HepG2 (cell line): ENCODE data around the gene SSC4D. TPM values are rescaled to one million over a fixed set of nuclear protein-coding genes. Genes with fewer than 3 reads are reported as not detected.

Experiments used
- BATF2 ChIP-seq: sonication (generic); formaldehyde crosslinking; IDR thresholded peaks from 2 replicates; pipeline ENCODE4 v1.8.0; 2022; ENCODE audit warnings: mild to moderate bottlenecking, missing genetic modification reagents, moderate library complexity
- BRCA1 ChIP-seq: sonication (generic); formaldehyde crosslinking; IDR thresholded peaks from 2 replicates; pipeline ENCODE4 v1.4.0; 2020; ENCODE audit warnings: missing genetic modification reagents
- EZH2 ChIP-seq: conservative IDR thresholded peaks from 2 replicates; pipeline ENCODE4 v1.6.1; 2012; ENCODE audit warnings: mild to moderate bottlenecking, low read depth, low read length, moderate library complexity
- FLYWCH1 ChIP-seq: sonication (generic); formaldehyde crosslinking; IDR thresholded peaks from 2 replicates; pipeline ENCODE4 v1.8.1; 2023; ENCODE audit warnings: mild to moderate bottlenecking, missing genetic modification reagents
- FOSL1 ChIP-seq: sonication (generic); formaldehyde crosslinking; IDR thresholded peaks from 2 replicates; pipeline ENCODE4 v1.9.0; 2021; ENCODE audit warnings: missing genetic modification reagents, borderline replicate concordance
- HNF1A ChIP-seq, 2 experiments: sonication (generic) in 1 of 2; formaldehyde crosslinking in 1 of 2; IDR thresholded peaks; 2 replicates each; pipeline versions ENCODE4 v1.4.0 to v1.6.1; 2016 to 2020; ENCODE audit warnings: borderline replicate concordance in 1 of 2, low read depth in 1 of 2, mild to moderate bottlenecking in 1 of 2, missing genetic modification reagents in 1 of 2
- JDP2 ChIP-seq: sonication (generic); formaldehyde crosslinking; IDR thresholded peaks from 2 replicates; pipeline ENCODE4 v1.8.1; 2022; ENCODE audit warnings: missing genetic modification reagents, borderline replicate concordance
- NAIF1 ChIP-seq: sonication (generic); formaldehyde crosslinking; IDR thresholded peaks from 2 replicates; pipeline ENCODE4 v1.5.0; 2020; ENCODE audit warnings: mild to moderate bottlenecking, missing genetic modification reagents, borderline replicate concordance
- PHF5A ChIP-seq: IDR thresholded peaks from one replicate; pipeline ENCODE4 v1.6.1; 2018; ENCODE audit warnings: low read depth, missing genetic modification reagents; ENCODE audit not compliant: unreplicated experiment
- SOX6 ChIP-seq, 2 experiments: fragments of 450-650 bp in 1 of 2; sonication (generic) in 1 of 2; formaldehyde crosslinking in 1 of 2; IDR thresholded peaks; 2 replicates each; pipeline versions ENCODE4 v1.4.0 to v1.6.1; 2017 to 2020; ENCODE audit warnings: antibody characterized with exemption in 1 of 2, mild to moderate bottlenecking in 1 of 2, missing genetic modification reagents in 1 of 2
- ZNF20 ChIP-seq: sonication (generic); formaldehyde crosslinking; IDR thresholded peaks from 2 replicates; pipeline ENCODE4 v1.4.0; 2020; ENCODE audit warnings: mild to moderate bottlenecking, moderate library complexity, missing genetic modification reagents
- ZNF317 ChIP-seq: sonication (generic); formaldehyde crosslinking; IDR thresholded peaks from 2 replicates; pipeline ENCODE4 v1.5.0; 2020; ENCODE audit warnings: mild to moderate bottlenecking, missing genetic modification reagents
- ZNF468 ChIP-seq: sonication (generic); formaldehyde crosslinking; IDR thresholded peaks from 2 replicates; pipeline ENCODE4 v1.8.0; 2022; ENCODE audit warnings: mild to moderate bottlenecking, moderate library complexity, missing genetic modification reagents
- ZNF530 ChIP-seq: sonication (generic); formaldehyde crosslinking; IDR thresholded peaks from 2 replicates; pipeline ENCODE4 v1.5.0; 2020; ENCODE audit warnings: low read depth, mild to moderate bottlenecking, missing genetic modification reagents
- ZNF597 ChIP-seq: sonication (generic); formaldehyde crosslinking; IDR thresholded peaks from 2 replicates; pipeline ENCODE4 v1.5.0; 2020; ENCODE audit warnings: missing genetic modification reagents
- polyA plus RNA-seq, 8 experiments: library from polyadenylated mRNA; depleted of rRNA in 3 of 8; stranded (reverse) in 7 of 8; unstranded in 1 of 8; fragments of >200 nt; fragmentation: Illumina TruSeq in 4 of 8; extraction: Trizol in 4 of 8; gene quantifications; 2 replicates each; pipeline versions ENCODE4 v1.2.1 to v1.2.3, GENCODE V29; 2011 to 2016; ENCODE audit warnings: low read depth in 4 of 8, missing spikeins in 1 of 8, mixed read lengths in 1 of 8; ENCODE audit not compliant: insufficient read depth in 1 of 8
- total RNA-seq, 5 experiments: library from RNA; depleted of rRNA; stranded (reverse); fragments of >200 nt; fragmentation: Illumina TruSeq; extraction: Trizol; gene quantifications; 2 replicates each; pipeline ENCODE4 v1.2.3, GENCODE V29; 2016; ENCODE audit warnings: low read depth in 1 of 5
- TF ChIP-seq, protein P1 (sequence below): sonication (generic); formaldehyde crosslinking; IDR thresholded peaks from 2 replicates; pipeline ENCODE4 v1.5.0; 2020; ENCODE audit warnings: mild to moderate bottlenecking, missing genetic modification reagents, moderate library complexity
- TF ChIP-seq, protein P2 (sequence below): sonication (generic); formaldehyde crosslinking; IDR thresholded peaks from 2 replicates; pipeline ENCODE4 v1.8.0; 2023; ENCODE audit warnings: mild to moderate bottlenecking, missing genetic modification reagents

Gene SSC4D
- total and polyA plus RNA-seq, 2 of the 13 experiments (the other 11 are each of a cell fraction or from before 2014, with no cell fraction given): 33.3 to 63.8 TPM

DNA sequence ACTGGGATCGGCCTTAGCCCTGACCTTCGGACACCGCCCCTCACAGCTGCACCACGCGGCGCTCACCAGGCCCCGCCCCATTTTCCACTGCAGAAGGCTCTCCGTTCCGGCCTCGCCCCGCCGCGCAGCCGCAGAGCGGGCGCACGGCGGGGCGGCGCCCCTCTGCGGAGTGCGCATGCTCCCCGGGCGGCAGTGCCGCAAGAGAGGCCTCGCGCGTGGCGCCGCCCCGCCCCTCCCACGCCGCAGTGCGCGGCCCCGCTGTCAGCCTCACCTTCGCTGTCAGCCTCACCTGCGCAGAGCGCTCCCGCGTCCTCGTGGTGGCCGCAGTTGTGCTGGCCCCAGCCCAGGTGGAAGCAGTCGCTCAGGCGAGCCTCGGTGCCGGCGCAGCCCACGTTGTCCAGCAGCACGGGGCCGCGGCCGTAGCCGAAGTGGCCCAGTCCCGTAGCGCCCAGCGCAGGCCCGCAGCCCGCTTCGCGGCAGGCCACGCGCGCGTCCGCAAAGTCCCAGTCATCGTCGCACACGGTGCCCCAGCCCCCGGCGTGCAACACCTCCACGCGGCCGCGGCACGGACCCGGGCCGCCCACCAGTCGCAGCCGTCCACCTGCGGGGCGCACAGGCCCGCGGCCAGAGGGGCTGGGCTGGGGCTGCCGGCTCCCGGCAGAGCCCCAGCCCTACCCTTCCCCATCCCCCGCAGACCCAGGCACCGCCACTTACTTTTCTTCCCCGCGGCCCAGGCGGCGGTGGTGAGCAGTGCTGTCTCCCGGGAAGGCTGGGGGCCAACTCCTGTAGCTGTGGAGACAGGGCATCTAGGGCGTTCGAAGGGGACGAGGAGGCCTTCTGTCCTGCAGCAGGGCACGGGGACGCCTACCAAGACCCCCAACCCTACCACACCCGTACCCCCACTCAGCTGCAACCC is 16.1 kb downstream of the SSC4D start (continued):
- TF ChIP-seq BRCA1 (CRISPR knock-in tag) (peak; percentile 66; the same call in 1 of the 2 replicates), BATF2 (CRISPR knock-in tag) (0 out of 2 replicates have a peak, but pooled peaks have one; percentile 16), JDP2 (CRISPR knock-in tag) (no peak), FLYWCH1 (0 out of 2 replicates have a peak, but pooled peaks have one; percentile 47), ZNF20 (CRISPR knock-in tag) (no peak), ZNF530 (no peak), SOX6 (IDR thresholded peaks at IDR 0.05) (no peak), SOX6 (CRISPR knock-in tag; IDR thresholded peaks at IDR 0.05) (no peak; the same call in 1 of the 2 replicates), HNF1A (IDR thresholded peaks at IDR 0.05; ENCODE audit: low read depth) (no peak), HNF1A (CRISPR knock-in tag; IDR thresholded peaks at IDR 0.05; ENCODE audit: borderline replicate concordance) (no peak; the same call in 1 of the 2 replicates), ZNF317 (CRISPR knock-in tag) (0 out of 2 replicates have a peak, but pooled peaks have one; percentile 54), FOSL1 (CRISPR knock-in tag) (no peak), ZNF597 (CRISPR knock-in tag) (no peak), EZH2 (no peak), PHF5A (CRISPR knock-in tag) (no peak), NAIF1 (no peak), ZNF468 (CRISPR knock-in tag) (no peak)
- TF ChIP-seq, protein P1, sequence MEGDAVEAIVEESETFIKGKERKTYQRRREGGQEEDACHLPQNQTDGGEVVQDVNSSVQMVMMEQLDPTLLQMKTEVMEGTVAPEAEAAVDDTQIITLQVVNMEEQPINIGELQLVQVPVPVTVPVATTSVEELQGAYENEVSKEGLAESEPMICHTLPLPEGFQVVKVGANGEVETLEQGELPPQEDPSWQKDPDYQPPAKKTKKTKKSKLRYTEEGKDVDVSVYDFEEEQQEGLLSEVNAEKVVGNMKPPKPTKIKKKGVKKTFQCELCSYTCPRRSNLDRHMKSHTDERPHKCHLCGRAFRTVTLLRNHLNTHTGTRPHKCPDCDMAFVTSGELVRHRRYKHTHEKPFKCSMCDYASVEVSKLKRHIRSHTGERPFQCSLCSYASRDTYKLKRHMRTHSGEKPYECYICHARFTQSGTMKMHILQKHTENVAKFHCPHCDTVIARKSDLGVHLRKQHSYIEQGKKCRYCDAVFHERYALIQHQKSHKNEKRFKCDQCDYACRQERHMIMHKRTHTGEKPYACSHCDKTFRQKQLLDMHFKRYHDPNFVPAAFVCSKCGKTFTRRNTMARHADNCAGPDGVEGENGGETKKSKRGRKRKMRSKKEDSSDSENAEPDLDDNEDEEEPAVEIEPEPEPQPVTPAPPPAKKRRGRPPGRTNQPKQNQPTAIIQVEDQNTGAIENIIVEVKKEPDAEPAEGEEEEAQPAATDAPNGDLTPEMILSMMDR (CRISPR knock-in tag): peak; percentile 32
- TF ChIP-seq, protein P2, sequence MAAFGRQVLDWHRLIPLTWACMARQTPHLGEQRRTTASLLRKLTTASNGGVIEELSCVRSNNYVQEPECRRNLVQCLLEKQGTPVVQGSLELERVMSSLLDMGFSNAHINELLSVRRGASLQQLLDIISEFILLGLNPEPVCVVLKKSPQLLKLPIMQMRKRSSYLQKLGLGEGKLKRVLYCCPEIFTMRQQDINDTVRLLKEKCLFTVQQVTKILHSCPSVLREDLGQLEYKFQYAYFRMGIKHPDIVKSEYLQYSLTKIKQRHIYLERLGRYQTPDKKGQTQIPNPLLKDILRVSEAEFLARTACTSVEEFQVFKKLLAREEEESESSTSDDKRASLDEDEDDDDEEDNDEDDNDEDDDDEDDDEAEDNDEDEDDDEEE (CRISPR knock-in tag): peak; percentile 92; the same call in 1 of the 2 replicates
